Activated T-helper 1 cell treated with anti-CD3 and anti-CD28 coated beads, Interleukin-12 subunit alpha, Interleukin-12 subunit beta, Interleukin-2, Interleukin-4 antibody, amounts not matched to agents 30 ng/mL and 10 ng/mL and 1 ng/mL, durations not matched to agents 14 hours and 24 hours and 36 hours (primary cell): ENCODE measurements around the gene SCD. TPM values are rescaled to one million over a fixed set of nuclear protein-coding genes. Genes with fewer than 3 reads are reported as not detected.
A peak's percentile ranks its signal among the peaks of the same experiment; 100 is the strongest.

Experiments
- DNase-seq: peaks from one replicate; pipeline ENCODE4 v3.0.0; 2021; ENCODE audit warnings: low spot score
- H3K27ac Mint-ChIP-seq: one replicate; pipeline ENCODE4 v1.8.0; 2021; ENCODE audit warnings: mild to moderate bottlenecking, mixed read lengths
- H3K27me3 Mint-ChIP-seq: one replicate; pipeline ENCODE4 v1.8.0; 2022; ENCODE audit warnings: mild to moderate bottlenecking, moderate library complexity, mixed read lengths; ENCODE audit not compliant: insufficient read depth
- H3K36me3 Mint-ChIP-seq: one replicate; pipeline ENCODE4 v1.8.0; 2021; ENCODE audit warnings: low read depth, mixed read lengths
- H3K4me1 Mint-ChIP-seq: one replicate; pipeline ENCODE4 v1.8.0; 2021; ENCODE audit warnings: low read depth, mixed read lengths
- H3K4me3 Mint-ChIP-seq: one replicate; pipeline ENCODE4 v1.8.0; 2021; ENCODE audit warnings: mild to moderate bottlenecking, moderate library complexity, mixed read lengths
- H3K9me3 Mint-ChIP-seq: one replicate; pipeline ENCODE4 v1.8.0; 2021; ENCODE audit warnings: mixed read lengths
- intact Hi-C: fragments of 100-400 bp; cut with micrococcal nuclease; formaldehyde crosslinking; loops from one replicate; pipeline ENCODE4 v1.15.1; 2024
- total RNA-seq: library from RNA; stranded (reverse); gene quantifications from 2 replicates; pipeline ENCODE4 v1.2.3, GENCODE V29; 2022

SCD gene
- total RNA-seq, 1 donor from 2014 or later = 194 TPM

GRCh38 chr10:100357059-100357858 is 10.2 kb downstream of the SCD start:
- Mint-ChIP-seq H3K27me3 (no peaks in the 10 kb centered on the region), H3K4me3 (no peak overlapping the region), H3K27ac (peak overlapping the region; percentile 84), H3K36me3 (peaks cover 77% of the 10 kb centered on the region), H3K4me1 (peaks cover 71% of the 10 kb centered on the region), H3K9me3 (no peaks in the 10 kb centered on the region)
- DNase-seq = no peak
- intact Hi-C loops = no loop called here

GRCh38 chr10:100359030-100359432 is 12.0 kb downstream of the SCD start:
- intact Hi-C loops = no loop called here
- H3K36me3 Mint-ChIP-seq = peaks cover 77% of the 10 kb centered on the region
- no peak for DNase-seq
- peak overlapping the region; percentile 66 for H3K27ac Mint-ChIP-seq
- H3K27me3 Mint-ChIP-seq = no peaks in the 10 kb centered on the region
- no peak overlapping the region for H3K4me3 Mint-ChIP-seq
- H3K4me1 Mint-ChIP-seq = peaks cover 75% of the 10 kb centered on the region
- H3K9me3 Mint-ChIP-seq = no peaks in the 10 kb centered on the region

DNA sequence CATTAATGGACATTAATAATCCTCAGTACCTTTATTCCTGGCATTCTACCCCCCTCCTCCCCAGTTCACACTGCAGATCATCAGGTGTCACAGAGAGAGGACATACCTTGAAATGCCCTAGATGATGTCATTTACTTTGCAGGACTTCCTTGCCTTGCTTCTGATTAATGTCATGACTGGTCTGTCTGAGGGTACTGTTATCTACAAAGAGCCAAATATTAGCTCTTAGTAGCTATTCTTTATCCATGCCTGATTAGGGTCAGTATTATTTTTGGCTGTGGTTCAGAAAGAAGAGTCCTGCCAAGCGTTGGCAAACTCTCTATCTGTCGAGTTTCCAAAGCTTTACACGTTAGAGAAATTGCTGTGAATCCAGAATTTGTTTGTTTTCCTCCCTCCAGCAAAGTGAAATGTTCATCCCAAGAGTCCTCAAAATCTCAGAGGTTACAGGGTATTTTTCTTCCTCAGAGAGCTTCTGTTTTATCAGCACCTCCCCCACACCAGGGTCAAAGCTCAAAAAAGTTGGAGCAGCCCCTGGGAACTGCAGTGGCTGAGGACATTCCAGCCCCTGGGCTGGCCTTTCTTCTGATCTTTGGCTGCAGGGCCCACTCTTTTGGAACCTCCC is 12.6 kb downstream of the SCD start:
- Mint-ChIP-seq H3K4me3 (no peak overlapping the region), H3K9me3 (no peaks in the 10 kb centered on the region), H3K36me3 (peaks cover 73% of the 10 kb centered on the region), H3K4me1 (peaks cover 75% of the 10 kb centered on the region), H3K27ac (peak overlapping the region; percentile 66), H3K27me3 (no peaks in the 10 kb centered on the region)
- intact Hi-C loops = no loop called here
- no peak for DNase-seq

GRCh38 chr10:100360234-100360633 is 13.2 kb downstream of the SCD start:
- peak overlapping the region; percentile 72 for H3K27ac Mint-ChIP-seq

DNA sequence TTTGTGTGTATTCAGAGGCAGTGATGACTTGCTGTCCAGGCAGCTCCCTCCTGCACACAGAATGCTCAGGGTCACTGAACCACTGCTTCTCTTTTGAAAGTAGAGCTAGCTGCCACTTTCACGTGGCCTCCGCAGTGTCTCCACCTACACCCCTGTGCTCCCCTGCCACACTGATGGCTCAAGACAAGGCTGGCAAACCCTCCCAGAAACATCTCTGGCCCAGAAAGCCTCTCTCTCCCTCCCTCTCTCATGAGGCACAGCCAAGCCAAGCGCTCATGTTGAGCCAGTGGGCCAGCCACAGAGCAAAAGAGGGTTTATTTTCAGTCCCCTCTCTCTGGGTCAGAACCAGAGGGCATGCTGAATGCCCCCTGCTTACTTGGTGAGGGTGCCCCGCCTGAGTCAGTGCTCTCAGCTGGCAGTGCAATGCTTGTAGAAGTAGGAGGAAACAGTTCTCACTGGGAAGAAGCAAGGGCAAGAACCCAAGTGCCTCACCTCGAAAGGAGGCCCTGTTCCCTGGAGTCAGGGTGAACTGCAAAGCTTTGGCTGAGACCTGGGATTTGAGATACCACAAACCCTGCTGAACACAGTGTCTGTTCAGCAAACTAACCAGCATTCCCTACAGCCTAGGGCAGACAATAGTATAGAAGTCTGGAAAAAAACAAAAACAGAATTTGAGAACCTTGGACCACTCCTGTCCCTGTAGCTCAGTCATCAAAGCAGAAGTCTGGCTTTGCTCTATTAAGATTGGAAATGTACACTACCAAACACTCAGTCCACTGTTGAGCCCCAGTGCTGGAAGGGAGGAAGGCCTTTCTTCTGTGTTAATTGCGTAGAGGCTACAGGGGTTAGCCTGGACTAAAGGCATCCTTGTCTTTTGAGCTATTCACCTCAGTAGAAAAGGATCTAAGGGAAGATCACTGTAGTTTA is 15.8 kb downstream of the SCD start:
- H3K9me3 Mint-ChIP-seq = no peaks in the 10 kb centered on the region
- DNase-seq = no peak
- intact Hi-C loops = no loop called here
- no peaks in the 10 kb centered on the region for H3K27me3 Mint-ChIP-seq
- peaks cover 57% of the 10 kb centered on the region for H3K36me3 Mint-ChIP-seq
- H3K27ac Mint-ChIP-seq = peak overlapping the region; percentile 66
- peaks cover 65% of the 10 kb centered on the region for H3K4me1 Mint-ChIP-seq
- H3K4me3 Mint-ChIP-seq = no peak overlapping the region

More at GRCh38 chr10:100360234-100360633, 13.2 kb downstream of the SCD start:
- no peaks in the 10 kb centered on the region for H3K27me3 Mint-ChIP-seq
- H3K9me3 Mint-ChIP-seq = no peaks in the 10 kb centered on the region
- no peak for DNase-seq
- H3K4me1 Mint-ChIP-seq = peaks cover 72% of the 10 kb centered on the region
- peaks cover 70% of the 10 kb centered on the region for H3K36me3 Mint-ChIP-seq
- intact Hi-C loops = no loop called here
- H3K4me3 Mint-ChIP-seq = no peak overlapping the region

DNA sequence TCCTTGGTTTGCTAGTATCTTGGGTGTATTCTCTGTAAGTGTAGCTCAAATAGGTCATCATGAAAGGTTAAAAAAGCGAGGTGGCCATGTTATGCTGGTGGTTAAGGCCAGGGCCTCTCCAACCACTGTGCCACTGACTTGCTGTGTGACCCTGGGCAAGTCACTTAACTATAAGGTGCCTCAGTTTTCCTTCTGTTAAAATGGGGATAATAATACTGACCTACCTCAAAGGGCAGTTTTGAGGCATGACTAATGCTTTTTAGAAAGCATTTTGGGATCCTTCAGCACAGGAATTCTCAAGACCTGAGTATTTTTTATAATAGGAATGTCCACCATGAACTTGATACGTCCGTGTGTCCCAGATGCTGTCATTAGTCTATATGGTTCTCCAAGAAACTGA is 17.1 kb downstream of the SCD start:
- H3K27ac Mint-ChIP-seq = no peak overlapping the region
- no peaks in the 10 kb centered on the region for H3K9me3 Mint-ChIP-seq
- intact Hi-C loops = no loop called here
- DNase-seq = no peak
- H3K4me1 Mint-ChIP-seq = peaks cover 60% of the 10 kb centered on the region
- no peaks in the 10 kb centered on the region for H3K27me3 Mint-ChIP-seq
- H3K4me3 Mint-ChIP-seq = no peak overlapping the region
- H3K36me3 Mint-ChIP-seq = peaks cover 51% of the 10 kb centered on the region

DNA sequence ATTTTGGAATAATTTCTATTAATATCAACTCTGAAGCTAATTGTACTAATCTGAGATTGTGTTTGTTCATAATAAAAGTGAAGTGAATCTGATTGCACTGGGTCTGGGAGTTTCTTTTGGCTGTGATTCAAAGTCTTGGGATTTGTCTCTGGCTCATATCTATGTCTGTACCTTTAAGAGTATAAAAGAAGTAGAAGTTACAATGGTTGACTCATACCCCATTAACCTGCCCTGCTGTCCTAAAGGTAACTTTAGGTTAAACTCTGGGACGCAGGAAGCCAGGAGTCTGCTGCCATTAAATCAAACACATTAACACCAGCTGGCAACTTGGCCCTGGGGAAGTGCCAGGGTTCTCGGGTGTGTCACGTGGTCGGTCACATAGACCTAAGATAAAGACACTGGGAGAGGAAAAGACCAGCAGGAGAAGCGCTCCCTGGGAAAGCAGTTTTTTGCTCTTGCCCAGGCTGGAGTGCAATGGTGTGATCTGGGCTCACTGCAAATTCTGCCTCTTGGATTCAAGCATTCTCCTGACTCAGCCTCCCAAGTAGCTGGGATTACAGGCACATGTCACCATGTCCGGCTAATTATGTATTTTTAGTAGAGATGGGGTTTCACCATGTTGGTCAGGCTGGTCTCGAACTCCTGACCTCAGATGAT is 17.8 kb downstream of the SCD start:
- Mint-ChIP-seq H3K4me3 (no peak overlapping the region), H3K27me3 (no peaks in the 10 kb centered on the region), H3K9me3 (no peaks in the 10 kb centered on the region), H3K4me1 (peaks cover 59% of the 10 kb centered on the region), H3K27ac (peak overlapping the region; percentile 37), H3K36me3 (peaks cover 44% of the 10 kb centered on the region)
- intact Hi-C loops = no loop called here
- no peak for DNase-seq

DNA sequence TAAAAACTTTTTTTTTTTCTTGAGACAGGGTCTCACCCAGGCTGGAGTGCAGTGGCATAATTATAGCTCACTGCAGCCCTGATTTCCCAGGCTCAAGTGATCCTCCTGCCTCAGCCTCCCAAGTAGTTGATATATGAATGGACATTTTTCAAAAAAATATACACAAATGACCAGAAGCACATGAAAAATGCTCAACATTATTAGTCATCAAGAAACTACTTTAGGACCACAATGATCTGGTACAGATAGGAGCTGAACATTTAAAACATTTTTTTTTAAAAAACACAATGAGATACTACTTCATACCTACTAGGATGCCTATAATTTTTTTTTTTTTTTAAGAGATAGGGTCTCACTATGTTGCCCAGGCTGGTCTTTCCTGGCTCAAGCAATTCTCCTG is 21.7 kb downstream of the SCD start:
- Mint-ChIP-seq H3K4me3 (no peak overlapping the region), H3K36me3 (peaks cover 12% of the 10 kb centered on the region), H3K27me3 (no peaks in the 10 kb centered on the region), H3K27ac (no peak overlapping the region), H3K9me3 (no peaks in the 10 kb centered on the region), H3K4me1 (peaks cover 45% of the 10 kb centered on the region)
- DNase-seq = no peak
- intact Hi-C loops = no loop called here

GRCh38 chr10:100370714-100371481 is 23.9 kb downstream of the SCD start:
- peak; percentile 63 for DNase-seq
- peaks cover 6% of the 10 kb centered on the region for H3K36me3 Mint-ChIP-seq
- H3K9me3 Mint-ChIP-seq = no peaks in the 10 kb centered on the region
- peak overlapping the region; percentile 81 for H3K4me3 Mint-ChIP-seq
- no peak overlapping the region for H3K27ac Mint-ChIP-seq
- intact Hi-C loops = loop anchor here (1.0 to 10.0 kb wide), 4 partner anchors 29 to 1324 kb away; partner anchors contain the start of genes ERLIN1 and FBXW4
- H3K4me1 Mint-ChIP-seq = peaks cover 32% of the 10 kb centered on the region
- no peaks in the 10 kb centered on the region for H3K27me3 Mint-ChIP-seq

DNA sequence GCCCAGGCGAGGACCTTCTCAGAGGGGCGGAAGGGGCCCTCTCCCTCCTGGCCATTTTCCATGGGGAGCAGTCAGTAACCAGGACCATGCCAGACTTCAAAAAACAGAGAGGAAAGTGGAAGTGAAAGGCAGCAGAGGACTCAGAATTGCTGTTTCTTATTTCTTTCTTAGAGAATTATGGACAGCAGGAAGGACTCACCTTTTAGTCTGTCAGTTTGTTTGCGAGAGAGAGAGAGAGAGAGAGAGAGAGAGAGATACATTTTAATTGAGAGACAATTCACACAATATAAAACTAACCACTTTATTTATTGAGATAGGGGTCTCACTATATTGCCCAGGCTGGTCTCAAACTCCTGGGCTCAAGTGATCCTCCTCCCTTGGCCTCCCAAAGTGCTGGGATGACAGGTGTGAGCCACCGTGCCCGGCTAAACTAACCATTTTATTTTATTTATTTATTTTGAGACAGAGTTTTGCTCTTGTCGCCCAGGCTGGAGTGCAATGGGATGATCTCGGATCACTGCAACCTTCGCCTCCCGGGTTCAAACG is 24.5 kb downstream of the SCD start:
- DNase-seq = no peak
- peak overlapping the region; percentile 81 for H3K4me3 Mint-ChIP-seq
- H3K9me3 Mint-ChIP-seq = no peaks in the 10 kb centered on the region
- H3K4me1 Mint-ChIP-seq = peaks cover 33% of the 10 kb centered on the region
- peaks cover 6% of the 10 kb centered on the region for H3K36me3 Mint-ChIP-seq
- no peaks in the 10 kb centered on the region for H3K27me3 Mint-ChIP-seq
- intact Hi-C loops = loop anchor here (1.0 to 10.0 kb wide), 7 partner anchors 29 to 1323 kb away; partner anchors contain the start of genes ERLIN1, FBXW4, NDUFB8 and SLF2
- no peak overlapping the region for H3K27ac Mint-ChIP-seq

GRCh38 chr10:100372415-100373297 is 25.6 kb downstream of the SCD start:
- H3K4me1 Mint-ChIP-seq = peaks cover 30% of the 10 kb centered on the region
- H3K36me3 Mint-ChIP-seq = peaks cover 4% of the 10 kb centered on the region
- no peak overlapping the region for H3K4me3 Mint-ChIP-seq
- intact Hi-C loops = loop anchor here (1.0 to 10.0 kb wide), 9 partner anchors 25 to 1322 kb away; partner anchors contain the start of genes BLOC1S2, CWF19L1, ERLIN1 and FBXW4
- H3K27me3 Mint-ChIP-seq = no peaks in the 10 kb centered on the region
- H3K27ac Mint-ChIP-seq = no peak overlapping the region
- DNase-seq = no peak
- H3K9me3 Mint-ChIP-seq = no peaks in the 10 kb centered on the region
